Activated CD4-positive, alpha-beta T cell treated with anti-CD3 and anti-CD28 coated beads, Interleukin-2, amount 10 ng/mL, durations not matched to agents 7 days and 5 days (primary cell): ENCODE data around the gene DHRS12. TPM values are rescaled to one million over a fixed set of nuclear protein-coding genes. Genes with fewer than 3 reads are reported as not detected.

Experiments used
- CTCF ChIA-PET: fragments of 350-600 bp; sonication (Branson Sonifier 250); formaldehyde crosslinking; loops from one replicate; lab custom pipeline; 2021; ENCODE audit warnings: antibody characterized with exemption; lab: Charles Lee
- POLR2A ChIA-PET: fragments of 350-600 bp; sonication (Branson Sonifier 250); formaldehyde crosslinking; loops from one replicate; lab custom pipeline; 2021; ENCODE audit warnings: antibody characterized with exemption; lab: Charles Lee
- DNase-seq: peaks from one replicate; pipeline ENCODE4 v3.0.0-alpha.2; 2020
- H3K27ac Mint-ChIP-seq: one replicate; pipeline ENCODE4 v1.8.0; 2021; ENCODE audit warnings: mild to moderate bottlenecking, moderate library complexity, mixed read lengths
- H3K27me3 Mint-ChIP-seq: one replicate; pipeline ENCODE4 v1.8.0; 2021; ENCODE audit warnings: mixed read lengths
- H3K36me3 Mint-ChIP-seq: one replicate; pipeline ENCODE4 v1.8.0; 2021; ENCODE audit warnings: low read depth, mixed read lengths
- H3K4me1 Mint-ChIP-seq: one replicate; pipeline ENCODE4 v1.8.0; 2021; ENCODE audit warnings: mixed read lengths
- H3K4me3 Mint-ChIP-seq: one replicate; pipeline ENCODE4 v1.8.0; 2021; ENCODE audit warnings: mild to moderate bottlenecking, moderate library complexity, mixed read lengths
- H3K9me3 Mint-ChIP-seq: one replicate; pipeline ENCODE4 v1.8.0; 2021; ENCODE audit warnings: mixed read lengths
- total RNA-seq, 2 experiments: library from RNA; stranded (reverse); gene quantifications; one replicate each; pipeline ENCODE4 v1.2.3, GENCODE V29; 2021

DHRS12 gene
- total RNA-seq, 2 experiments from 2014 or later: 9.5 to 9.7 TPM

GRCh38 chr13:51838240-51838846 is 34.4 kb upstream of the DHRS12 start:
- no peak for DNase-seq
- Mint-ChIP-seq H3K4me1 (peaks cover 26% of the 10 kb centered on the region), H3K4me3 (no peak overlapping the region), H3K27ac (no peak overlapping the region), H3K27me3 (peaks cover 7% of the 10 kb centered on the region), H3K36me3 (no peaks in the 10 kb centered on the region), H3K9me3 (no peaks in the 10 kb centered on the region)
- CTCF ChIA-PET: interaction anchor here (1.4 to 1.9 kb wide), 3 partner anchors 12 to 41 kb away, joined by 5 read pairs; no protein-coding TSS in a partner anchor
- POLR2A ChIA-PET: no interaction called here

- no peaks in the 10 kb centered on the region for H3K36me3 Mint-ChIP-seq
- ChIA-PET CTCF (interaction anchor here (1.4 to 1.9 kb wide), 3 partner anchors 23 to 40 kb away, joined by 3 to 5 read pairs (median 5); no protein-coding TSS in a partner anchor), POLR2A (no interaction called here)
- H3K9me3 Mint-ChIP-seq: no peaks in the 10 kb centered on the region
- peaks cover 39% of the 10 kb centered on the region for H3K4me1 Mint-ChIP-seq
- H3K27ac Mint-ChIP-seq: peak overlapping the region; percentile 52
- DNase-seq: no peak
- peaks cover 4% of the 10 kb centered on the region for H3K27me3 Mint-ChIP-seq
- no peak overlapping the region for H3K4me3 Mint-ChIP-seq
Observed at GRCh38 chr13:51837016-51837415, 33.1 kb upstream of the DHRS12 start.

- ChIA-PET CTCF (interaction anchor here (0.6 to 2.4 kb wide), 8 partner anchors 9 to 284 kb away, joined by 3 to 7 read pairs (median 4); no protein-coding TSS in a partner anchor), POLR2A (no interaction called here)
- H3K27ac Mint-ChIP-seq: no peak overlapping the region
- peaks cover 51% of the 10 kb centered on the region for H3K4me1 Mint-ChIP-seq
- DNase-seq: no peak
- no peaks in the 10 kb centered on the region for H3K9me3 Mint-ChIP-seq
- no peaks in the 10 kb centered on the region for H3K27me3 Mint-ChIP-seq
- H3K36me3 Mint-ChIP-seq: no peaks in the 10 kb centered on the region
- H3K4me3 Mint-ChIP-seq: no peak overlapping the region
Observed at GRCh38 chr13:51834581-51835171, 30.7 kb upstream of the DHRS12 start.

- H3K4me1 Mint-ChIP-seq: peaks cover 57% of the 10 kb centered on the region
- H3K36me3 Mint-ChIP-seq: no peaks in the 10 kb centered on the region
- peak overlapping the region; percentile 47 for H3K27ac Mint-ChIP-seq
- no peak for DNase-seq
- ChIA-PET POLR2A (no interaction called here), CTCF (interaction anchor here (0.7 to 2.4 kb wide), 3 partner anchors 12 to 36 kb away, joined by 3 to 7 read pairs (median 7); no protein-coding TSS in a partner anchor)
- no peaks in the 10 kb centered on the region for H3K9me3 Mint-ChIP-seq
- H3K4me3 Mint-ChIP-seq: no peak overlapping the region
- no peaks in the 10 kb centered on the region for H3K27me3 Mint-ChIP-seq
Observed at GRCh38 chr13:51833980-51834379, 30.0 kb upstream of the DHRS12 start.

- Mint-ChIP-seq H3K9me3 (no peaks in the 10 kb centered on the region), H3K27me3 (no peaks in the 10 kb centered on the region), H3K4me3 (no peak overlapping the region), H3K36me3 (no peaks in the 10 kb centered on the region), H3K4me1 (peaks cover 65% of the 10 kb centered on the region), H3K27ac (no peak overlapping the region)
- ChIA-PET POLR2A (no interaction called here), CTCF (interaction anchor here (1.1 to 2.4 kb wide), 6 partner anchors 10 to 503 kb away, joined by 4 to 8 read pairs (median 6); no protein-coding TSS in a partner anchor)
- peak; percentile 75 for DNase-seq
Observed at GRCh38 chr13:51832471-51833152, 28.6 kb upstream of the DHRS12 start.

GRCh38 chr13:51831519-51831918 is 27.6 kb upstream of the DHRS12 start:
- H3K27ac Mint-ChIP-seq: no peak overlapping the region
- H3K4me1 Mint-ChIP-seq: peaks cover 65% of the 10 kb centered on the region
- POLR2A ChIA-PET: no interaction called here
- H3K36me3 Mint-ChIP-seq: no peaks in the 10 kb centered on the region
- CTCF ChIA-PET: interaction anchor here (1.1 to 1.9 kb wide), 4 partner anchors 8 to 19 kb away, joined by 4 to 8 read pairs (median 5); no protein-coding TSS in a partner anchor
- no peaks in the 10 kb centered on the region for H3K27me3 Mint-ChIP-seq
- H3K4me3 Mint-ChIP-seq: no peak overlapping the region
- no peak for DNase-seq
- no peaks in the 10 kb centered on the region for H3K9me3 Mint-ChIP-seq

GRCh38 chr13:51829568-51829899 is 25.6 kb upstream of the DHRS12 start:
- Mint-ChIP-seq H3K36me3 (no peaks in the 10 kb centered on the region), H3K4me3 (no peak overlapping the region), H3K9me3 (no peaks in the 10 kb centered on the region), H3K27ac (no peak overlapping the region), H3K4me1 (peaks cover 81% of the 10 kb centered on the region), H3K27me3 (no peaks in the 10 kb centered on the region)
- POLR2A ChIA-PET: no interaction called here
- CTCF ChIA-PET: interaction anchor here (1.1 to 7.5 kb wide), 2 partner anchors 15 to 704 kb away, joined by 3 to 41 read pairs; no protein-coding TSS in a partner anchor
- no peak for DNase-seq

GRCh38 chr13:51828730-51829567 is 25.0 kb upstream of the DHRS12 start:
- DNase-seq: no peak
- no peak overlapping the region for H3K4me3 Mint-ChIP-seq

GRCh38 chr13:51827254-51827653 is 23.3 kb upstream of the DHRS12 start:
- no peak for DNase-seq
- H3K4me1 Mint-ChIP-seq: peaks cover 87% of the 10 kb centered on the region
- ChIA-PET POLR2A (no interaction called here), CTCF (interaction anchor here (1.0 to 7.5 kb wide), 3 partner anchors 11 to 22 kb away, joined by 5 to 41 read pairs (median 5); no protein-coding TSS in a partner anchor)
- no peaks in the 10 kb centered on the region for H3K9me3 Mint-ChIP-seq
- H3K4me3 Mint-ChIP-seq: no peak overlapping the region
- peaks cover 4% of the 10 kb centered on the region for H3K36me3 Mint-ChIP-seq
- H3K27me3 Mint-ChIP-seq: no peaks in the 10 kb centered on the region
- peak overlapping the region; percentile 97 for H3K27ac Mint-ChIP-seq

More at GRCh38 chr13:51828730-51829567, 25.0 kb upstream of the DHRS12 start:
- H3K4me1 Mint-ChIP-seq: peaks cover 82% of the 10 kb centered on the region
- H3K27ac Mint-ChIP-seq: no peak overlapping the region
- POLR2A ChIA-PET: no interaction called here
- CTCF ChIA-PET: interaction anchor here (1.1 to 7.5 kb wide), 4 partner anchors 9 to 704 kb away, joined by 3 to 41 read pairs (median 4); no protein-coding TSS in a partner anchor
- no peaks in the 10 kb centered on the region for H3K27me3 Mint-ChIP-seq
- peaks cover 4% of the 10 kb centered on the region for H3K36me3 Mint-ChIP-seq
- H3K9me3 Mint-ChIP-seq: no peaks in the 10 kb centered on the region

GRCh38 chr13:51826606-51827005 is 22.6 kb upstream of the DHRS12 start:
- DNase-seq: no peak
- ChIA-PET CTCF (interaction anchor here (0.6 to 7.5 kb wide), 5 partner anchors 9 to 23 kb away, joined by 3 to 41 read pairs (median 5); no protein-coding TSS in a partner anchor), POLR2A (no interaction called here)
- H3K27me3 Mint-ChIP-seq: no peaks in the 10 kb centered on the region
- peak overlapping the region; percentile 97 for H3K27ac Mint-ChIP-seq
- peaks cover 4% of the 10 kb centered on the region for H3K36me3 Mint-ChIP-seq
- H3K4me1 Mint-ChIP-seq: peaks cover 87% of the 10 kb centered on the region
- H3K4me3 Mint-ChIP-seq: peak overlapping the region; percentile 65
- H3K9me3 Mint-ChIP-seq: no peaks in the 10 kb centered on the region

GRCh38 chr13:51825681-51826254 is 21.8 kb upstream of the DHRS12 start:
- peaks cover 9% of the 10 kb centered on the region for H3K36me3 Mint-ChIP-seq
- H3K4me3 Mint-ChIP-seq: peak overlapping the region; percentile 65
- ChIA-PET POLR2A (interaction anchor here (0.6 to 0.9 kb wide), 3 partner anchors 19 to 373 kb away, joined by 3 read pairs; partner anchors contain the start of genes INTS6 and TMEM272), CTCF (interaction anchor here (0.6 to 7.5 kb wide), 5 partner anchors 10 to 700 kb away, joined by 3 to 41 read pairs (median 3); no protein-coding TSS in a partner anchor)
- no peaks in the 10 kb centered on the region for H3K9me3 Mint-ChIP-seq
- H3K27me3 Mint-ChIP-seq: no peaks in the 10 kb centered on the region
- no peak for DNase-seq
- peaks cover 94% of the 10 kb centered on the region for H3K4me1 Mint-ChIP-seq
- H3K27ac Mint-ChIP-seq: peak overlapping the region; percentile 97
